NCI-H2029 (cell line): ENCODE measurements around the gene ETNK1.
"Not testable (repeated sequence)": the region's sequence is repeated elsewhere in the genome, so short reads cannot be mapped to it uniquely, and the experiment has no call there.

Experiments
- DNase-seq: peaks from one replicate; lab custom pipeline; 2025; lab: John Stamatoyannopoulos, UW

ETNK1 gene

GRCh38 chr12:22687361-22688076 is 62.5 kb downstream of the ETNK1 start:
- DNase-seq = no peak

- DNase-seq = no peak
These were observed 64.9 kb downstream of the ETNK1 start for GRCh38 chr12:22689876-22690275.

GRCh38 chr12:22691319-22691718 is 66.3 kb downstream of the ETNK1 start:
- no peak for DNase-seq

GRCh38 chr12:22692467-22692866 is 67.5 kb downstream of the ETNK1 start:
- DNase-seq = not testable (repeated sequence)

- no peak for DNase-seq
These were observed 68.1 kb downstream of the ETNK1 start for GRCh38 chr12:22692964-22693555.

GRCh38 chr12:22698576-22698975 is 73.6 kb downstream of the ETNK1 start:
- DNase-seq = no peak

GRCh38 chr12:22699705-22700104 is 74.7 kb downstream of the ETNK1 start:
- DNase-seq = peak; percentile 88

GRCh38 chr12:22700106-22700505 is 75.1 kb downstream of the ETNK1 start:
- DNase-seq = no peak

GRCh38 chr12:22701216-22701809 is 76.3 kb downstream of the ETNK1 start:
- DNase-seq = not testable (repeated sequence)

GRCh38 chr12:22702690-22703089 is 77.7 kb downstream of the ETNK1 start:
- DNase-seq = no peak

GRCh38 chr12:22709292-22709691 is 84.3 kb downstream of the ETNK1 start:
- no peak for DNase-seq

- DNase-seq = no peak
These were observed 87.1 kb downstream of the ETNK1 start for GRCh38 chr12:22712083-22712482.

GRCh38 chr12:22715254-22715653 is 90.3 kb downstream of the ETNK1 start:
- DNase-seq = no peak

GRCh38 chr12:22719745-22720144 is 94.8 kb downstream of the ETNK1 start:
- DNase-seq = no peak

- no peak for DNase-seq
These were observed 97.1 kb downstream of the ETNK1 start for GRCh38 chr12:22722081-22722480.

- DNase-seq = no peak
These were observed 97.8 kb downstream of the ETNK1 start for GRCh38 chr12:22722779-22723178.

GRCh38 chr12:22728987-22729386 is 104.0 kb downstream of the ETNK1 start:
- DNase-seq = no peak

GRCh38 chr12:22729431-22729956 is 104.5 kb downstream of the ETNK1 start:
- no peak for DNase-seq

- DNase-seq = no peak
These were observed 105.0 kb downstream of the ETNK1 start for GRCh38 chr12:22729957-22730443.

GRCh38 chr12:22731236-22731635 is 106.3 kb downstream of the ETNK1 start:
- no peak for DNase-seq

- DNase-seq = no peak
These were observed 108.8 kb downstream of the ETNK1 start for GRCh38 chr12:22733756-22734155.

GRCh38 chr12:22738945-22739344 is 114.0 kb downstream of the ETNK1 start:
- no peak for DNase-seq
